Small intestine (tissue), 7 donors: ENCODE data around the gene LIN9. TPM values are rescaled to one million over a fixed set of nuclear protein-coding genes. Genes with fewer than 3 reads are reported as not detected.
"Not testable (repeated sequence)": the region's sequence is repeated elsewhere in the genome, so short reads cannot be mapped to it uniquely, and the experiment has no call there.

Experiments
- DNase-seq, 2 donors: peaks; one replicate each; pipeline versions ENCODE4 v3.0.0 to v3.0.0-alpha.2; 2013
- FAIRE-seq: peaks from 2 replicates; lab custom pipeline; 2012; peaks lifted over from hg19 to GRCh38; lab: Jason Lieb, UNC
- H3K27ac ChIP-seq, 3 donors: one replicate each; pipeline ENCODE4 v1.5.1; 2013; ENCODE audit warnings: low read length in 2 of 3, mild to moderate bottlenecking in 2 of 3, control low read depth in 1 of 3, inconsistent platforms in 1 of 3, low read depth in 1 of 3, moderate library complexity in 1 of 3
- H3K27me3 ChIP-seq, 3 donors: one replicate each; pipeline ENCODE4 v1.6.1; 2013; ENCODE audit warnings: low read length in 3 of 3, inconsistent platforms in 1 of 3; ENCODE audit not compliant: control insufficient read depth in 3 of 3, insufficient read depth in 3 of 3
- H3K36me3 ChIP-seq, 3 donors: one replicate each; pipeline ENCODE4 v1.6.1; 2013; ENCODE audit warnings: low read length in 3 of 3, inconsistent platforms in 1 of 3, low read depth in 1 of 3, mild to moderate bottlenecking in 1 of 3, moderate library complexity in 1 of 3; ENCODE audit not compliant: control insufficient read depth in 3 of 3, insufficient read depth in 2 of 3
- H3K4me1 ChIP-seq, 3 donors: one replicate each; pipeline ENCODE4 v1.6.1; 2013; ENCODE audit warnings: low read length in 2 of 3, inconsistent platforms in 1 of 3, low read depth in 1 of 3, mild to moderate bottlenecking in 1 of 3, moderate library complexity in 1 of 3; ENCODE audit not compliant: control insufficient read depth in 3 of 3, insufficient read depth in 2 of 3
- H3K4me3 ChIP-seq, 3 donors: one replicate each; pipeline ENCODE4 v1.5.1; 2013; ENCODE audit warnings: low read length in 3 of 3, control low read depth in 1 of 3, inconsistent platforms in 1 of 3, low read depth in 1 of 3, mild to moderate bottlenecking in 1 of 3, moderate library complexity in 1 of 3
- H3K9me3 ChIP-seq, 2 donors: one replicate each; pipeline ENCODE4 v1.6.1; 2013; ENCODE audit warnings: low read depth in 1 of 2, low read length in 1 of 2; ENCODE audit not compliant: control insufficient read depth in 2 of 2, insufficient read depth in 1 of 2
- WGBS, 3 donors: extraction: QIAGEN DNeasy Blood & Tissue Kit; methylation state at CpG; one replicate each; pipeline ENCODE4 v1.1.7; 2013; 5-methylcytosine and 5-hydroxymethylcytosine counted together
- polyA plus RNA-seq, 4 donors: library from polyadenylated mRNA; stranded (reverse) in 3 of 4; unstranded in 1 of 4; fragments of 200-250 nt in 3 of 4; fragments of 120-200 nt in 1 of 4; gene quantifications; one replicate each; pipeline versions ENCODE4 v1.2.1 to v1.2.3, GENCODE V29; 2013
- donor health status: healthy with polysubstance abuse.
- donor health status: control.
- donor health status: control.
- donor health status: Bipolar disorder and iron deficiency.
- donor health status: healthy.

Gene LIN9
- polyA plus RNA-seq, 4 donors = 1.8 to 5.5 (median 3.7) TPM

GRCh38 chr1:226349801-226350518 is 41.0 kb upstream of the LIN9 start:
- FAIRE-seq (no peak), DNase-seq (peak; percentile 86 to 92)
- peak overlapping the region; percentile 76 to 82 (median 79) for H3K27ac ChIP-seq
- H3K9me3 ChIP-seq = no peaks in the 10 kb centered on the region
- no peaks in the 10 kb centered on the region for H3K27me3 ChIP-seq
- H3K36me3 ChIP-seq = peaks cover 0 to 2% (median 0%) of the 10 kb centered on the region in 3 donors
- H3K4me1 ChIP-seq = peaks cover 0 to 34% (median 0%) of the 10 kb centered on the region in 3 donors
- no peak overlapping the region for H3K4me3 ChIP-seq
- WGBS, 3 donors = 13 to 34% (median 32%) methylated on average over 18 of the region's 18 CpGs

- Histone ChIP-seq H3K9me3 (no peaks in the 10 kb centered on the region), H3K36me3 (no peaks in the 10 kb centered on the region), H3K27ac (peak overlapping the region in 2 of 3 donors; percentile 76 to 82), H3K4me3 (no peak overlapping the region), H3K4me1 (peaks cover 0 to 34% (median 0%) of the 10 kb centered on the region in 3 donors), H3K27me3 (no peaks in the 10 kb centered on the region)
- no peak for DNase-seq
- 64 to 77% (median 75%) methylated on average over 11 of the region's 11 CpGs for WGBS, 3 donors
- FAIRE-seq = no peak
Observed at GRCh38 chr1:226349081-226349480, 40.1 kb upstream of the LIN9 start.

- H3K27ac ChIP-seq = no peak overlapping the region
- FAIRE-seq (no peak), DNase-seq (no peak)
- no peak overlapping the region for H3K4me3 ChIP-seq
- no peaks in the 10 kb centered on the region for H3K27me3 ChIP-seq
- H3K9me3 ChIP-seq = peaks cover 0 to 9% of the 10 kb centered on the region in 2 donors
- WGBS, 3 donors = 75 to 81% (median 77%) methylated on average over 8 of the region's 8 CpGs
- peaks cover 0 to 9% (median 0%) of the 10 kb centered on the region in 3 donors for H3K4me1 ChIP-seq
- no peaks in the 10 kb centered on the region for H3K36me3 ChIP-seq
Observed at GRCh38 chr1:226344441-226345259, 35.7 kb upstream of the LIN9 start.

DNA sequence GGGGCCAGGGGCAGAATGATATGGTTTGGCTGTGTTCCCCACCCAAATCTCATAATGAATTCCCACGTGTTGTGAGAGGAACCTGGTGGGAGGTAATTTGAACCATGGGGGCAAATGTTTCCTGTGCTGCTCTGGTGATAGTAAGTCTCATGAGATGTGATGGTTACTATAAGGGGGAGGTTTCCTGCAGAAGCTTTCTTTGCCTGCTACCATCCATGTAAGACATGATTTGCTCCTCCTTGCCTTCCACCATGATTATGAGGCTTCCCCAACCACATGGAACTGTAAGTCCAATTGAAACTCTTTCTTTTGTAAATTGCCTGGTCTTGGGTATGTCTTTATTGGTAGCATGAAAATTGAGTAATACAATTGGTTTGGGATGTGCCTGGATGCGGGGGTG is 33.7 kb upstream of the LIN9 start:
- DNase-seq = no peak
- H3K4me3 ChIP-seq = no peak overlapping the region
- peaks cover 0 to 9% of the 10 kb centered on the region in 2 donors for H3K9me3 ChIP-seq
- FAIRE-seq = no peak
- no peak overlapping the region for H3K27ac ChIP-seq
- H3K36me3 ChIP-seq = no peaks in the 10 kb centered on the region
- WGBS, 3 donors = 75 to 94% (median 83%) methylated on average over 1 to 2 of the region's 2 CpGs
- H3K4me1 ChIP-seq = no peaks in the 10 kb centered on the region
- H3K27me3 ChIP-seq = no peaks in the 10 kb centered on the region

GRCh38 chr1:226340111-226340510 is 31.1 kb upstream of the LIN9 start:
- H3K4me1 ChIP-seq, H3K9me3 ChIP-seq, H3K27me3 ChIP-seq, H3K36me3 ChIP-seq, H3K27ac ChIP-seq, FAIRE-seq, H3K4me3 ChIP-seq, DNase-seq: not testable (repeated sequence)
- 88 to 99% (median 89%) methylated on average over 3 of the region's 3 CpGs for WGBS, 3 donors

GRCh38 chr1:226337276-226337875 is 28.4 kb upstream of the LIN9 start:
- 63 to 79% (median 68%) methylated on average over 8 of the region's 8 CpGs for WGBS, 3 donors
- DNase-seq (no peak), FAIRE-seq (no peak)
- Histone ChIP-seq H3K4me1 (no peaks in the 10 kb centered on the region), H3K4me3 (no peak overlapping the region), H3K27me3 (no peaks in the 10 kb centered on the region), H3K36me3 (no peaks in the 10 kb centered on the region), H3K9me3 (peaks cover 0 to 5% of the 10 kb centered on the region in 2 donors), H3K27ac (no peak overlapping the region)

DNA sequence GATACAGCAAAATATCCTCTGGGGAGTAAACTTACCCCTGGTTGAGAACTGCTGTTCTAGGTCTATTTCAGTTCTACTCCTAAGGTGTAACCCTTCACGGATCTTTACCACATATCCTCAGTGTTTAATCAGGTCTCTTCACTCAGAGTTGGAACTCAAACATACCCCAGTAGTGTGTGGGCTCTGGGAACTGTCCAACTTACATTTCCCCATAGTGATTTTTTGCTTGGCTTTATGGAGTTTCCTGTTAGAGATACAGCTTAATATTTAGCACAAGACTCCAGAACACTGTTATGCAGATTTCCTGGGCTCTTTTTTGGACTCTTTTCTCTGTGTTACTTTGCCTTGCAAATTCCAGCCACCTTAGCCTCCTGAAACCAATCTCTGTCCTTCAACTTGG is 26.7 kb upstream of the LIN9 start:
- H3K9me3 ChIP-seq = peaks cover 0 to 3% of the 10 kb centered on the region in 2 donors
- no peaks in the 10 kb centered on the region for H3K36me3 ChIP-seq
- no peaks in the 10 kb centered on the region for H3K4me1 ChIP-seq
- FAIRE-seq (no peak), DNase-seq (no peak)
- H3K4me3 ChIP-seq = no peak overlapping the region
- H3K27me3 ChIP-seq = no peaks in the 10 kb centered on the region
- H3K27ac ChIP-seq = no peak overlapping the region
- 58 to 88% (median 79%) methylated on average over 1 of the region's 1 CpG for WGBS, 3 donors

DNA sequence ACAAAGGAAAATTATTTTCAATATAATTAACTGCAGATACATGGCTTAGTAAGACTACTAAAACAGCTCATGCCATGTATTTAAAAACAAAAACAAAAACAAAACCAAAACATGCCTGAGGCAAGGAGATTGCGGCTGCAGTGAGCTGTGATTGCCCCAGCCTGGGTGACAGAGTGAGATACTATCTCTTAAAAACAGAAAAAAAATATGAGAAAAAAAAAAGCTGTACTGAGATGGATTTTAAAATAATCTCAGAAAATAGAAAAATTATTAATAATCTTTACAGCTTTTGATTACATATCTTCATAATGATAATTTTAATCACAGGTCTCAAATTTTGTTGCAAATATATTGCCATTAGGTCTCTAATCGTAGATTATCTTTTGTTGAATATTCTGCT is 24.0 kb upstream of the LIN9 start:
- 23 to 41% (median 35%) methylated on average over 2 of the region's 2 CpGs for WGBS, 3 donors
- DNase-seq (no peak), FAIRE-seq (no peak)
- Histone ChIP-seq H3K9me3 (no peaks in the 10 kb centered on the region), H3K4me3 (no peak overlapping the region), H3K27me3 (no peaks in the 10 kb centered on the region), H3K27ac (no peak overlapping the region), H3K4me1 (no peaks in the 10 kb centered on the region), H3K36me3 (no peaks in the 10 kb centered on the region)
